Measurements from ENCODE around the gene UGCG.
"Not testable (repeated sequence)": the region's sequence is repeated elsewhere in the genome, so short reads cannot be mapped to it uniquely, and the experiment has no call there.

Gene UGCG

GRCh38 chr9:111957856-111958631 lies 61.4 kb downstream of the UGCG start:
- peak; percentile 53 for DNase-seq

GRCh38 chr9:111959468-111960359 lies 63.1 kb downstream of the UGCG start:
- DNase-seq = peak; percentile 83

- DNase-seq = not testable (repeated sequence)
Observed at GRCh38 chr9:111960485-111960884, 63.9 kb downstream of the UGCG start.

- peak; percentile 61 for DNase-seq
Observed at GRCh38 chr9:111961009-111961408, 64.4 kb downstream of the UGCG start.

DNA sequence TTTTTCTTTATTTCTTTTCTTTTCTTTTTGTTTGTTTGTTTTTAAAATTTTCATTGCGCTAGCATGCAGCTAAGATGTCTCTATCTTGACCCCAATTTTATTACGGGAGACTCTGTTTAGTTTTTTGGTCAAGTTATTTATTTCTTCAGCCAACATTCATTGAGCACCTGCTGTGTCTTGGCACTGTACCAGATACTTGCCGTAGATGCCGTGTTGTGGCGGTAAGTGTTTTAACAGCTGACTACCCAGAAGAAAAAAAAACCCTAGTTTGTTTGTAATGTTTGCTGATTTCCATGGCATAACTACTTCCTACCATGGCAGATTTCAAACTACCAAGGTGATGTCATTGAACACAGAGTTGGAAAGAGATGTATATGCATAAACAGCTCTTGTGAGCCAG lies 65.0 kb downstream of the UGCG start:
- peak; percentile 96 for DNase-seq

- no peak for DNase-seq
Observed at GRCh38 chr9:111962021-111962420, 65.4 kb downstream of the UGCG start.

DNA sequence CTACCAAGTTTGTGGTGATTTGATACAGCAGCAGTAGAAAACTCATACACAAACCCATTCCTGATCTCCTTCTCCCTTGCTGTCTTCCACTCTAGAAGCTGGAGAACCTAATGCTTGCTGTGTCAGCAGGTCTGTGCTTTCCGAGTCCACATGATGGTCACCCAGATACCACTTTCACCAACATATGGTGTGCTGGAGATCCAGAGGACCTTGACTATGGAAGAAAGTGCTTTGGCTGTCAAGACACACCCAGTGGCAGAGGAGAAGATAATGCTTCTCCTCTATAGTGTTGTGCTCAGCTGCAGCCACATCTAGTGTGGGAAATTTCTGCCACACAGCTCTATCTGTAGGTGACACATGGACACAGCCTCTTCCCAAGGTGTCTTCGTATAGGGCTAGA lies 67.4 kb downstream of the UGCG start:
- no peak for DNase-seq

DNA sequence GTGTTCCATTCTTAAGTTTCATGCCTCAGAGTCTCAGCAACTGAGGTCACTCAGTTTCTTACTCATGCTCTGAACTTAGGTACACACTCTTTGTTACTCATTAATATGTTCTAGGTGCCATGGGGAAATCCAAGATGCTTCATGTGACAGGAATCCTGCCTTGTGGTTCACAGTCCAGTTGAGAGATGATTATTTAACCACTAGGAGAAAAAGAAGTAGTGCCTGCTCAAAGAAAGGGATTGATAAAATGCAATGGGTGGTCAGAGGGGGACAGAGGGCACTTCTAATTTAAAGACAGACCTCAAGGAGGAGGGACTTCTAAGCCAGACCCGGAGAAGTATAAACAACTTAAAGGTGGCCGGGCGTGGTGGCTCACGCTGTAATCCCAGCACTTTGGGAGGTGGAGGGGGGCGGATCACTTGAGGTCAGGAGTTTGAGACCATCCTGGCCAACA lies 69.0 kb downstream of the UGCG start:
- no peak for DNase-seq

- no peak for DNase-seq
Observed at GRCh38 chr9:111966124-111966723, 69.6 kb downstream of the UGCG start.

DNA sequence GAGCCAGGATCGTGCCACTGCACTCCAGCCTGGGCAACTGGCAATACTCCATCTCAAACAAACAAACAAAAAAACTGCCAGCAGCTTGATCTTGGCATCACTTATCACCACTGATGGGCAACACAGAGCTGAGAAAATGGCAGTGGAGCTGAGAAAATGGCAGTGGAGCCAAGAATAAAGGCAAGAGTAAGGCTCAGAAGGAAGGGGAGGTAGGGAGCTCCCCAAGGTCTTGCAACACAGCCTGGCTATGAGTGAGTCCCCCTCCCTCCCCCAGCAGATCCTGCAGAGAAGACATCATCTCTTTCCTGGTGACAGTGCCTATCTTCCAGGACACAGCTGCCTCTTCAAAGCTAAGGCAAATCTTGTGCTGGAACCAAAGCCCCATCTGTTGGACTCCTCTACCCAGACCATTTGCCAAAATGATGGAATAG lies 70.3 kb downstream of the UGCG start:
- DNase-seq = peak; percentile 61

DNA sequence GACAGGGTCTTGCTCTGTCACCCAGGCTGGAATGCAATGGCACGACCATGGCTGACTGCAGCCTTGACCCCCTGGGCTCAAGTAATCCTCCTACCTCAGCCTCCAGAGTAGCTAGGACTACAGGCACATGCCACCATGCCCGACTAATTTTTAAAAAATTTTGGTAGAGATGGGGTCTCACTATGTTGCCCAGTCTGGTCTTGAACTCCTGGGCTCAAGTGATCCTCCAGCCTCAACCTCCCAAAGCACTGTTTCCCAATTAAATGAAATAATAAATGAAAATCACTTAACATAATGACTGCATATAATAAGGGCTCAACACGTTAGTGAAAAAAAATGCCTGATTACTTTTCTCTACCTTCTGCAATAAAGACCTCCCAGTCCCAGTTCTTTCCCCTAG lies 71.0 kb downstream of the UGCG start:
- no peak for DNase-seq

- no peak for DNase-seq
Observed at GRCh38 chr9:111969061-111969460, 72.4 kb downstream of the UGCG start.

DNA sequence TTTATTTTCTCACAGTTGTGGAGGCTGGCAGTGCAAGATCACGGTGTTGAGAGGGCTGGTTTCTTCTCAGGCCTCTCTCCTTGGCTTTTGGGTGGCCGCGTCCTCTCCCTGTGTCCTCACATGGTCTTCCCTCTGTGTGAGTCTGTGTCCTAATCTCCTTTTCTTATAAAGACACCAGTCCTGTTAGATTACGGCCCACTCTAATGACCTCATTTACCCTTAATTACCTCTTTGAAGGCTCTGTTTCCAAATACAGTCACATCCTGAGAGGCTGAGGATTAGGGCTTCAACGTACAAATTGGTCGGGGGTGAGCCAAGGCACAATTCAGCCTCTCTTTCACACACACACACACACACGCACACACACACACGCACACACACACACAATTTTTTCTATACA lies 73.0 kb downstream of the UGCG start:
- no peak for DNase-seq

GRCh38 chr9:111970827-111971226 lies 74.2 kb downstream of the UGCG start:
- no peak for DNase-seq

DNA sequence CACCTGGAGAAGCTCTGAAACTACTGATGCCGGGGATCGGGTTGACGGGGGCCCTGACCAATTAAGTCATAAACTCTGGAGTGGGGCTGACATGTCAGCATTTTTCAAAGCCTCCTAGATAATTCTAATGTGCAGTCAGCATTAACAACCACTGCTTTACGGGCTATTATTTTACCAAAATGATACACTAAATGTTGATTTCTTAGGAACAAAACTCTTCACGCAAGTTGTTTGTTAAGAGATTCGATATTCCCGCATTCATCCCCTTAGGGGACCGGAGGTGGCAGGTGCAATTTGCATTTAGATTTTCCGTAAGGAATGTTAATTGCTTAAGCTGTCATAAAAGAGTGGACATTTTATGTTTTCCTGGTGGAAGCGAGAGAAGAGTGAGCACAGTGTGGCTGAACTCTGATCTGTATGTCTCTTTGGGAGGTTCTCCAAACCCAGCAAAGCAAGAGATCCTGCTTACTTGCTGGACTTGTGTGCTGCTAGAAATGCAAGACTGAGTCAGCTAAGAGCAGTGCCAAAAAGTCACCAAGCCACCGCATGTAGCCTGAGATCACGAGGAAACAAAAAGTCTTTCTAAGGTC lies 77.6 kb downstream of the UGCG start:
- DNase-seq = peak; percentile 72

DNA sequence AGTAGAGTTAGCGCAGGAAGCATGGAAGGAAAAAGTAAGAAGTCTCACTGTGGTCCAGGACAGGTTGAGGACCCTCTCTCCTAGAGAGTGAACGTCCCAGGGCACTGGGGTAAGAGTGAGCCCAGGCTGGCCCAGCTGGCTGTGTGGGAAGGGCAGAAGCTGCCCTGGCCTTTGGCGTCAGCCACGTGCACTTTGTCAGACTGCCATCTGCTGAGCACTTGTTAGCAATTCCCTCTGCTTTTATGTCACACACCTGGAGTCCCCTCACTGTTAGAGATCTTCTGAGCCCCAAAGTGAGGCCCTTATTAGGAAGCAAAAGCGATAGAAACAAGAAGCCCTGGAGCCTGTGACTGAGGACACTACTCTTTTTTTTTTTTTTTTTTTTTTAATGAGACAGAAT lies 79.1 kb downstream of the UGCG start:
- peak; percentile 51 for DNase-seq

GRCh38 chr9:111978616-111979015 lies 82.0 kb downstream of the UGCG start:
- no peak for DNase-seq

GRCh38 chr9:111979561-111979960 lies 82.9 kb downstream of the UGCG start:
- DNase-seq = no peak

DNA sequence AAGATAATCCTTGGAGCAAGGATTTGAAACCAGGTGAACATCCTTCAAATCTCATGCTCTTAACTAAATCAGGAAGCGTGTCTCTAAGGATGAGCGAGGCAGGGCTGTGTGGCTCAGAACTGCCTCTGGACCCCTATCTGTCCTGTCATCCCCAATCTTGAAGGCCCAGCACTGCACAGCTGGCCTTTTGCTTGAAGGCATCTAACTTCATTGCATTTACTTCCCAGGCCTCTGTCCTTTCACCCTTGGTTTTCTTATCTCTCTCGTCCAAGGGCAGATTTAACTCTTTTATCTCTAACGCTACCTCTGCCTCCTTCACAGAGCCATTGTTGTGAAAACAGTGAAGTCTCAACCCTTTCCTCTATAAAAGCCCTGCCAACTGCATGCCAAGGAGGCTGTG lies 83.8 kb downstream of the UGCG start:
- DNase-seq = no peak

- no peak for DNase-seq
Observed at GRCh38 chr9:111983484-111983908, 86.9 kb downstream of the UGCG start.

- no peak for DNase-seq
Observed at GRCh38 chr9:111984086-111984802, 87.6 kb downstream of the UGCG start.
